ENCODE measurements around the gene TBX6. TPM values are rescaled to one million over a fixed set of nuclear protein-coding genes. Genes with fewer than 3 reads are reported as not detected.

Gene TBX6
- total RNA-seq, 1 experiment from 2014 or later = 1.6 TPM

DNA sequence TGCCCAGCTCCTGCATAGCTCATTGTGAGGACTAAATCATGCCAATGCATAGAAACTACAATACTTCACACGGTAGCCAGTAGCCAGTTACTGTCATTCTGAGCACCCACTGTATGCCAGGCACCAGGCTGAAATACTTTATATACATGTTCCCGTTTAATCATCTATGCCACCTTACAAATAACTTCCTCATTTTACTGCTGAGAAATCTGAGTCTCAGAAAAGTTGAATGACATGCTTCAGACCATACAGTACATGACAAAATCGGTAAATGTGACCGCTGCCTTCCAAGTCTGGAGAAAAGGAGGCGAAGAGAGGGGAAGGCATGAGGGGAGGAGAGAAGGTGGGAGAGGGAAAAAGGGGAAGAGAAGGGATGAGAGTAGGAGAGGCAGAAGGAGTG lies 51.5 kb downstream of the TBX6 start:
- Histone ChIP-seq H3K18ac (ENCODE audit: insufficient read length, low read depth, low read length) (no peak overlapping the region), H3K4me2 (ENCODE audit: insufficient read depth, insufficient read length, low read length) (no peak overlapping the region), H3T11ph (ENCODE audit: low read length) (no peak overlapping the region), H2AK5ac (ENCODE audit: insufficient read length, low read length) (no peak overlapping the region), H3K27me3 (ENCODE audit: insufficient read depth, low read length) (no peaks in the 10 kb centered on the region), H3K14ac (ENCODE audit: insufficient read depth, low read length) (no peak overlapping the region), H4K8ac (replicated peaks; ENCODE audit: insufficient read length, low read depth, low read length) (no peak overlapping the region), H3K56ac (ENCODE audit: insufficient read length, low read depth, low read length) (no peak overlapping the region), H4K20me1 (ENCODE audit: control insufficient read depth, insufficient read depth, insufficient read length) (no peaks in the 10 kb centered on the region), H2BK20ac (ENCODE audit: low read depth, low read length, poor library complexity, severe bottlenecking) (no peak overlapping the region), H3K9me3 (ENCODE audit: control insufficient read depth, low read depth, low read length) (no peaks in the 10 kb centered on the region), H3K23ac (ENCODE audit: insufficient read length, low read depth, low read length) (no peak overlapping the region), H2BK15ac (ENCODE audit: low read depth, low read length) (no peak overlapping the region), H3K27ac (ENCODE audit: insufficient read length, low read depth, low read length) (no peak overlapping the region), H3K79me1 (ENCODE audit: insufficient read depth, low read depth, low read length, poor library complexity, severe bottlenecking) (no peaks in the 10 kb centered on the region), H2AFZ (ENCODE audit: low read length) (no peak overlapping the region), H2BK12ac (ENCODE audit: insufficient read length, low read depth, low read length) (no peak overlapping the region), H3K79me2 (ENCODE audit: insufficient read depth, low read length) (no peaks in the 10 kb centered on the region), H3K23me2 (ENCODE audit: insufficient read length, low read depth, low read length, poor library complexity, severe bottlenecking) (no peaks in the 10 kb centered on the region), H3K4ac (ENCODE audit: low read depth, low read length) (no peak overlapping the region), H4K91ac (ENCODE audit: insufficient read length, low read depth, low read length) (no peak overlapping the region), H3K4me1 (ENCODE audit: insufficient read depth, low read length) (no peaks in the 10 kb centered on the region), H4K5ac (ENCODE audit: insufficient read length, low read depth, low read length) (no peak overlapping the region), H2BK5ac (ENCODE audit: insufficient read length, low read length) (no peak overlapping the region), H3K9ac (ENCODE audit: extremely low read depth, insufficient read length, low read length) (no peak overlapping the region), H2BK120ac (ENCODE audit: low read depth, low read length, poor library complexity, severe bottlenecking) (no peak overlapping the region)
- WGBS (ENCODE audit: extremely low coverage, insufficient read length, low lambda C conversion rate) = no CpG with 5 or more reads among the region's 5 CpGs
- no peak overlapping the region for H3K4me3 Mint-ChIP-seq
- H3K36me3 Mint-ChIP-seq (ENCODE audit: insufficient read depth in 1 of 3, low read depth in 3 of 3) = no peaks in the 10 kb centered on the region
- no peak overlapping the region for H3K27ac Mint-ChIP-seq
- DNase-seq = no peak
- TF ChIP-seq, protein P1, sequence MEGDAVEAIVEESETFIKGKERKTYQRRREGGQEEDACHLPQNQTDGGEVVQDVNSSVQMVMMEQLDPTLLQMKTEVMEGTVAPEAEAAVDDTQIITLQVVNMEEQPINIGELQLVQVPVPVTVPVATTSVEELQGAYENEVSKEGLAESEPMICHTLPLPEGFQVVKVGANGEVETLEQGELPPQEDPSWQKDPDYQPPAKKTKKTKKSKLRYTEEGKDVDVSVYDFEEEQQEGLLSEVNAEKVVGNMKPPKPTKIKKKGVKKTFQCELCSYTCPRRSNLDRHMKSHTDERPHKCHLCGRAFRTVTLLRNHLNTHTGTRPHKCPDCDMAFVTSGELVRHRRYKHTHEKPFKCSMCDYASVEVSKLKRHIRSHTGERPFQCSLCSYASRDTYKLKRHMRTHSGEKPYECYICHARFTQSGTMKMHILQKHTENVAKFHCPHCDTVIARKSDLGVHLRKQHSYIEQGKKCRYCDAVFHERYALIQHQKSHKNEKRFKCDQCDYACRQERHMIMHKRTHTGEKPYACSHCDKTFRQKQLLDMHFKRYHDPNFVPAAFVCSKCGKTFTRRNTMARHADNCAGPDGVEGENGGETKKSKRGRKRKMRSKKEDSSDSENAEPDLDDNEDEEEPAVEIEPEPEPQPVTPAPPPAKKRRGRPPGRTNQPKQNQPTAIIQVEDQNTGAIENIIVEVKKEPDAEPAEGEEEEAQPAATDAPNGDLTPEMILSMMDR (conservative IDR thresholded peaks at IDR 0.05) = no peak
- no peaks in the 10 kb centered on the region for H3K9me3 Mint-ChIP-seq
- no peaks in the 10 kb centered on the region for H3K4me1 Mint-ChIP-seq
- peaks cover 30% of the 10 kb centered on the region for H3K27me3 Mint-ChIP-seq (ENCODE audit: low read depth)

Other genes with a start within 250 kb of the TBX6 start
- gene CDIPT, start 228.7 kb downstream of the TBX6 start, total RNA-seq (2021) = 70.0 and 70.6 TPM in 2 replicates
- gene SEZ6L2, start 192.4 kb downstream of the TBX6 start, total RNA-seq (2021) = 44.7 and 50.8 TPM in 2 replicates
- 16.7 and 17.9 TPM in 2 replicates for gene ASPHD1, start 191.4 kb downstream of the TBX6 start, total RNA-seq (2021)
- gene KCTD13, start 165.7 kb downstream of the TBX6 start, total RNA-seq (2021) = 16.8 and 18.3 TPM in 2 replicates
- 82.1 and 89.1 TPM in 2 replicates for gene TMEM219, start 129.8 kb downstream of the TBX6 start, total RNA-seq (2021)
- 43.1 and 43.9 TPM in 2 replicates for gene TAOK2, start 118.1 kb downstream of the TBX6 start, total RNA-seq (2021)
- 18.5 and 21.6 TPM in 2 replicates for gene HIRIP3, start 96.3 kb downstream of the TBX6 start, total RNA-seq (2021)
- 94.1 and 101 TPM in 2 replicates for gene INO80E, start 95.7 kb downstream of the TBX6 start, total RNA-seq (2021)
- 10.2 and 12.2 TPM in 2 replicates for gene DOC2A, start 80.9 kb downstream of the TBX6 start, total RNA-seq (2021)
- gene C16orf92, start 68.7 kb downstream of the TBX6 start, total RNA-seq (2021) = not detected in 2 replicates
- gene TLCD3B, start 60.7 kb downstream of the TBX6 start, total RNA-seq (2021) = 20.9 and 22.3 TPM in 2 replicates
- 1,356 and 1,375 TPM in 2 replicates for gene ALDOA, start 26.2 kb downstream of the TBX6 start, total RNA-seq (2021)
- gene PPP4C, start 15.9 kb downstream of the TBX6 start, total RNA-seq (2021) = 162 and 163 TPM in 2 replicates
- gene YPEL3, start 4.3 kb upstream of the TBX6 start, total RNA-seq (2021) = 26.3 and 27.5 TPM in 2 replicates
- 3.8 and 4.0 TPM in 2 replicates for gene GDPD3, start 21.6 kb upstream of the TBX6 start, total RNA-seq (2021)
- gene MAPK3, start 31.3 kb upstream of the TBX6 start, total RNA-seq (2021) = 52.3 and 53.5 TPM in 2 replicates
- 3.4 and 4.8 TPM in 2 replicates for gene CORO1A, start 91.7 kb upstream of the TBX6 start, total RNA-seq (2021)
- gene BOLA2B, start 101.7 kb upstream of the TBX6 start, total RNA-seq (2021) = 202 and 218 TPM in 2 replicates
- 30.3 TPM in 2 replicates for gene SLX1A, start 102.0 kb upstream of the TBX6 start, total RNA-seq (2021)
- 21.5 and 21.8 TPM in 2 replicates for gene SULT1A3, start 107.3 kb upstream of the TBX6 start, total RNA-seq (2021)
- gene NPIPB13, start 156.6 kb upstream of the TBX6 start, total RNA-seq (2021) = 14.3 and 16.4 TPM in 2 replicates

All from H9 (cell line).